ENCODE results near the gene TSHZ1. TPM values are rescaled to one million over a fixed set of nuclear protein-coding genes. Genes with fewer than 3 reads are reported as not detected.

The TSHZ1 gene
- total RNA-seq, 4 donors from 2014 or later = 10.4 to 18.1 (median 12.5) TPM

DNA sequence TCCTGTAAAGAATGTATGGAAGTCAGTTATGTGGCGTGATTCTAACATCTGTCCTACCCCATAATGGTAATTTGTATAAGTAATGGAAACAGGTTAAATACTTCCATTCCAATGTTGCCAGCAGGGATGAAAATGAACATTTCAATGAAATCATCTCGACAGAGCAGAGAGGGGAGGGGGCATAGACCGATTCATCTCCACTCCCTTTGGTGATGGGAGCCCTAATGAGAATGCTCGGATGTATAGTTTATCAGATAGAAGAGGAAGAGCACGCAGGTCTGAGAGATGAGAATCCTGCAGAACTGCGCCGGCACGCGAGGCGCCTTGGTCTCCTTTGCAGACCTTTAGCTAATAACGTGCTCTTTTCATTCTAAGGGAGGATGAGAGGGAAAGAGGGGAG lies 61.4 kb downstream of the TSHZ1 start:
- TF ChIP-seq, protein P1, sequence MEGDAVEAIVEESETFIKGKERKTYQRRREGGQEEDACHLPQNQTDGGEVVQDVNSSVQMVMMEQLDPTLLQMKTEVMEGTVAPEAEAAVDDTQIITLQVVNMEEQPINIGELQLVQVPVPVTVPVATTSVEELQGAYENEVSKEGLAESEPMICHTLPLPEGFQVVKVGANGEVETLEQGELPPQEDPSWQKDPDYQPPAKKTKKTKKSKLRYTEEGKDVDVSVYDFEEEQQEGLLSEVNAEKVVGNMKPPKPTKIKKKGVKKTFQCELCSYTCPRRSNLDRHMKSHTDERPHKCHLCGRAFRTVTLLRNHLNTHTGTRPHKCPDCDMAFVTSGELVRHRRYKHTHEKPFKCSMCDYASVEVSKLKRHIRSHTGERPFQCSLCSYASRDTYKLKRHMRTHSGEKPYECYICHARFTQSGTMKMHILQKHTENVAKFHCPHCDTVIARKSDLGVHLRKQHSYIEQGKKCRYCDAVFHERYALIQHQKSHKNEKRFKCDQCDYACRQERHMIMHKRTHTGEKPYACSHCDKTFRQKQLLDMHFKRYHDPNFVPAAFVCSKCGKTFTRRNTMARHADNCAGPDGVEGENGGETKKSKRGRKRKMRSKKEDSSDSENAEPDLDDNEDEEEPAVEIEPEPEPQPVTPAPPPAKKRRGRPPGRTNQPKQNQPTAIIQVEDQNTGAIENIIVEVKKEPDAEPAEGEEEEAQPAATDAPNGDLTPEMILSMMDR (IDR thresholded peaks at IDR 0.05; ENCODE audit: low read depth) = no peak

- TF ChIP-seq, protein P1 (IDR thresholded peaks at IDR 0.05; ENCODE audit: low read depth) = no peak
Measured at GRCh38 chr18:75273817-75274216, 63.2 kb downstream of the TSHZ1 start.

DNA sequence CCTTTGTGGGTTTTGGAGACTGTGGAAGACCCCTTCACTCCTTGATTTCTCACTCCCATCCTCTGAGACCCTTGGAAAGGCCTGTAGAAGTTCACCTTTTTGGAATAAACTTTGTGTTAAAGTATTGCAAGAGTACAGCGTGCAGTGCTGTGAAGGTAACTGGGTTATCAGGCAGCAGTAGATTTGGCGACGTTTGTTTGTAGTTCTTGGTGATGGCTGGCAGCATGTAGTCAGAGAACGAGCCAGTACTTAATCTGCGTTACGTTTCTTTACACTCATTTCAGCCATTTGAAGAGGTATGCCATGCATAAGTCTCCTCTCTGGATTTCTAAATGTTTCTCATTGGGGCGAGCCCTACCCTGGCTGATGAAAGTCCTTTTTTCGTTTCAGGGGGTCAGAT lies 64.6 kb downstream of the TSHZ1 start:
- TF ChIP-seq, protein P1 (IDR thresholded peaks at IDR 0.05; ENCODE audit: low read depth) = no peak

DNA sequence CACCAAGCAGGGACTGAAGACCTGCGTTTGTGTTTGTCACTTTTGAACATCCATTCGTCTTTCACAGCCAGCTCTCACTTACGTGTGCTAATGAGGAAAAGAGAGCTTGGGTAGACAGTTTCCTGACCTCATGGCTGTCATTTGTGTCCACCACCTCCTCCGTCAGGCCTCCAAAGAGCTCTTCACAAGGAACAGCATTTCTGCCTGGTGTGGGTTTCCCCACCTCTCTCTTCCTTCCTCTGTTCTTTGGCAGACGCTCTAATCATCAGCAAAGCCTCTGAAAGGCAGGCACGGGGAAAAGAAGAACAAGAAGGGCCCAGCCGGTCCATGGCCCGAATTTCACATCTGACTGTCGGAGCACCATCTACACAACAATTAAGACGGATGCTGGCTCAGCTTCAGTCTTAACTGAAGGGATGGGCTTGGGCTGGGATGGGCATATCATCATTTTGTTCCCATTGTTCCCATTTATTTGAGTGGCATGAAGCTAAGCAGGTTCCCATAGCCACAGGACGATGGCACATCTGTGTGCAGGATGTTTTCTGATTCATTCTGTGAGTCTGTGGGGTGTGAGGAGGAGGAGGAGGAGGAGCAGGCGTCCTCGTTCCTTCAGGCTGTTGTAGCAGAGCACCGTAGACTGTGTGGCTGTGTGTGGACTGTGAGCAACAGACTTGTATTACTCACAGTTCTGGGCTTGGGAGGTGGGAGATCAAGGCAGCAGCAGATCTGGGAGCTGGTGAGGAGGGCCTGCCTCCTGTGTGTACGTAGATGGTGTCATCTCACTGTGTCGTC lies 66.4 kb downstream of the TSHZ1 start:
- TF ChIP-seq, protein P1 (IDR thresholded peaks at IDR 0.05; ENCODE audit: low read depth) = no peak

- TF ChIP-seq, protein P1 (IDR thresholded peaks at IDR 0.05; ENCODE audit: low read depth) = no peak
Measured at GRCh38 chr18:75277610-75277928, 67.0 kb downstream of the TSHZ1 start.

DNA sequence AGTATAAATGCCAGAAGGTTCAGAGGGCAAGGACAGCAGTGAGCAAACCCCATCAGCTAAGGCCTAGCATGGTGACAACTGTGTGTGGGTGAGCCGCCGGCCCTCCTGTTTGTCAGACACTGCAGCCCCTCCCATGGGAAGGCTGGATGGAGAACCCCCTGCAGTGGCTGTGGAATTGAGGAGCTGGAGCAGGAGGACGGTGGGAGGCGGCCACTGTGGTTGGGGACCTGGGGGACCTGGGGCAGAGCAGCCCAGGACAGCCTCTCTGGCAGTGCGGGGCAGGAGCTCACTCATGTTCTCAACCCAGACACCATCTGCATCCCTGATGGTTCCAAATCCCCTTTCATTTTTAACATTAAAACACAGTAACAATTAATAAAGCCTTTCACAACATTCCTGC lies 68.8 kb downstream of the TSHZ1 start:
- TF ChIP-seq, protein P1 (IDR thresholded peaks at IDR 0.05; ENCODE audit: low read depth) = no peak

GRCh38 chr18:75280427-75281280 lies 70.1 kb downstream of the TSHZ1 start:
- TF ChIP-seq, protein P1 (IDR thresholded peaks at IDR 0.05; ENCODE audit: low read depth) = no peak

All from subcutaneous adipose tissue (tissue), 4 donors.